MCF 10A (cell line): Measurements from ENCODE around the gene BCL11A. TPM values are rescaled to one million over a fixed set of nuclear protein-coding genes. Genes with fewer than 3 reads are reported as not detected.

Experiments
- BruUV-seq: library from RNA; stranded (reverse); fragments of 400-500 nt; replicated peaks from 2 replicates; lab custom pipeline; 2021; lab: Mats Ljungman, UMichigan
- CTCF ChIA-PET: fragments of 300-600 bp; sonication (Branson Sonifier 250); formaldehyde crosslinking; extraction: SDS; loops from one replicate; lab custom pipeline; 2021; ENCODE audit warnings: antibody characterized with exemption, inconsistent platforms; lab: Yijun Ruan, JAX
- POLR2A ChIA-PET: fragments of 300-600, 350-650 bp; sonication (Branson Sonifier 250); formaldehyde crosslinking; extraction: SDS; loops from one replicate; lab custom pipeline; 2020; ENCODE audit warnings: antibody characterized with exemption, inconsistent platforms; lab: Yijun Ruan, JAX
- DNase-seq: peaks from one replicate; pipeline ENCODE4 v3.0.0-alpha.2; 2018; ENCODE audit not compliant: unreplicated experiment
- H3K27ac Mint-ChIP-seq: one replicate; pipeline ENCODE4 v1.8.0; 2022; ENCODE audit warnings: mild to moderate bottlenecking, low read depth, mixed read lengths; ENCODE audit not compliant: unreplicated experiment
- H3K27me3 Mint-ChIP-seq: one replicate; pipeline ENCODE4 v1.8.0; 2022; ENCODE audit warnings: mixed read lengths; ENCODE audit not compliant: insufficient read depth, unreplicated experiment
- H3K36me3 Mint-ChIP-seq: one replicate; pipeline ENCODE4 v1.8.0; 2022; ENCODE audit warnings: mild to moderate bottlenecking, moderate library complexity, mixed read lengths; ENCODE audit not compliant: insufficient read depth, unreplicated experiment
- H3K4me1 Mint-ChIP-seq: one replicate; pipeline ENCODE4 v1.8.0; 2022; ENCODE audit warnings: mixed read lengths; ENCODE audit not compliant: insufficient read depth, unreplicated experiment
- H3K4me3 Mint-ChIP-seq: one replicate; pipeline ENCODE4 v1.8.0; 2022; ENCODE audit warnings: mild to moderate bottlenecking, moderate library complexity, mixed read lengths; ENCODE audit not compliant: unreplicated experiment
- H3K9me3 Mint-ChIP-seq: one replicate; pipeline ENCODE4 v1.8.0; 2022; ENCODE audit warnings: mixed read lengths; ENCODE audit not compliant: unreplicated experiment
- intact Hi-C: fragments of 100-400 bp; cut with micrococcal nuclease; formaldehyde crosslinking; loops from 2 replicates; pipeline ENCODE4 v1.14.1; 2022
- total RNA-seq: library from RNA; stranded (reverse); gene quantifications from 2 replicates; pipeline ENCODE4 v1.2.3, GENCODE V29; 2022
- TF ChIP-seq, protein P1 (sequence below): fragments of 200-600 bp; IDR thresholded peaks from one replicate; pipeline ENCODE4 v1.8.0; 2022; ENCODE audit warnings: antibody characterized with exemption, mild to moderate bottlenecking; ENCODE audit not compliant: unreplicated experiment

BCL11A gene
- total RNA-seq, 1 experiment from 2014 or later: 5.3 TPM

GRCh38 chr2:60473546-60473945, 79.9 kb downstream of the BCL11A start:
- DNase-seq: no peak
- no peaks in the 10 kb centered on the region for H3K27me3 Mint-ChIP-seq
- ChIA-PET CTCF (interaction anchor here (0.7 kb wide), 1 partner anchor 122 kb away, joined by 3 read pairs; no protein-coding TSS in a partner anchor), POLR2A (no interaction called here)
- no peak overlapping the region for H3K27ac Mint-ChIP-seq
- peaks cover 9% of the 10 kb centered on the region for H3K4me1 Mint-ChIP-seq
- peaks cover 6% of the 10 kb centered on the region for H3K36me3 Mint-ChIP-seq
- H3K4me3 Mint-ChIP-seq: no peak overlapping the region
- TF ChIP-seq, protein P1, sequence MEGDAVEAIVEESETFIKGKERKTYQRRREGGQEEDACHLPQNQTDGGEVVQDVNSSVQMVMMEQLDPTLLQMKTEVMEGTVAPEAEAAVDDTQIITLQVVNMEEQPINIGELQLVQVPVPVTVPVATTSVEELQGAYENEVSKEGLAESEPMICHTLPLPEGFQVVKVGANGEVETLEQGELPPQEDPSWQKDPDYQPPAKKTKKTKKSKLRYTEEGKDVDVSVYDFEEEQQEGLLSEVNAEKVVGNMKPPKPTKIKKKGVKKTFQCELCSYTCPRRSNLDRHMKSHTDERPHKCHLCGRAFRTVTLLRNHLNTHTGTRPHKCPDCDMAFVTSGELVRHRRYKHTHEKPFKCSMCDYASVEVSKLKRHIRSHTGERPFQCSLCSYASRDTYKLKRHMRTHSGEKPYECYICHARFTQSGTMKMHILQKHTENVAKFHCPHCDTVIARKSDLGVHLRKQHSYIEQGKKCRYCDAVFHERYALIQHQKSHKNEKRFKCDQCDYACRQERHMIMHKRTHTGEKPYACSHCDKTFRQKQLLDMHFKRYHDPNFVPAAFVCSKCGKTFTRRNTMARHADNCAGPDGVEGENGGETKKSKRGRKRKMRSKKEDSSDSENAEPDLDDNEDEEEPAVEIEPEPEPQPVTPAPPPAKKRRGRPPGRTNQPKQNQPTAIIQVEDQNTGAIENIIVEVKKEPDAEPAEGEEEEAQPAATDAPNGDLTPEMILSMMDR: no peak
- intact Hi-C loops: no loop called here
- no TSS peak for BruUV-seq
- peaks cover 5% of the 10 kb centered on the region for H3K9me3 Mint-ChIP-seq

GRCh38 chr2:60472663-60473289, 80.7 kb downstream of the BCL11A start:
- no TSS peak for BruUV-seq
- Mint-ChIP-seq H3K9me3 (peaks cover 5% of the 10 kb centered on the region), H3K4me1 (peaks cover 9% of the 10 kb centered on the region), H3K27ac (no peak overlapping the region), H3K4me3 (no peak overlapping the region), H3K27me3 (no peaks in the 10 kb centered on the region), H3K36me3 (peaks cover 6% of the 10 kb centered on the region)
- CTCF ChIA-PET: no interaction called here
- intact Hi-C loops: no loop called here
- no peak for DNase-seq
- TF ChIP-seq, protein P1: no peak
- POLR2A ChIA-PET: interaction anchor here (1.4 kb wide), 1 partner anchor 11 kb away, joined by 6 read pairs; no protein-coding TSS in a partner anchor

GRCh38 chr2:60472041-60472440, 81.4 kb downstream of the BCL11A start:
- no peak overlapping the region for H3K4me3 Mint-ChIP-seq
- H3K9me3 Mint-ChIP-seq: peaks cover 5% of the 10 kb centered on the region
- no TSS peak for BruUV-seq
- POLR2A ChIA-PET: interaction anchor here (1.4 kb wide), 1 partner anchor 12 kb away, joined by 6 read pairs; no protein-coding TSS in a partner anchor
- peaks cover 6% of the 10 kb centered on the region for H3K36me3 Mint-ChIP-seq
- no peaks in the 10 kb centered on the region for H3K27me3 Mint-ChIP-seq
- H3K4me1 Mint-ChIP-seq: peaks cover 9% of the 10 kb centered on the region
- TF ChIP-seq, protein P1: no peak
- intact Hi-C loops: no loop called here
- no peak overlapping the region for H3K27ac Mint-ChIP-seq
- CTCF ChIA-PET: interaction anchor here (1.2 kb wide), 1 partner anchor 10 kb away, joined by 3 read pairs; no protein-coding TSS in a partner anchor
- DNase-seq: no peak

DNA sequence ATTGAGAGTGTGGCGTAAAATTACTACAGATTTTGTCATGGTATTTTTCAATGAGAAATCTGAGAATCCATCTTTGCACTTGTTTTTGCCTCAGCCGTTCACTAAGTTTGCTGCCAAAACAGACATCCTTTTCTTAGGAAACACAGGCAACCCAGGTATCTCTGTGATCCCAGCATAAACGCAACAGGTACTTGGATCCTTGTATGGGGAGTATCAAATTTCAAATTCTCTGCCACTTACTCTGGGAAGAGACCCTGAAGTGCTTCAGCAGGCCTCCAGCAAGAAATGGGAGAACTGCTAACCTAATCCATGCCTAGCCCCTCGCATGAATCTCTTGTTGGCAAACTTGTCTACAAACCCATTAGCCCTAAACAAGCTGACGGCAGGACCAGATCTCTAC, 83.1 kb downstream of the BCL11A start:
- H3K36me3 Mint-ChIP-seq: peaks cover 14% of the 10 kb centered on the region
- DNase-seq: no peak
- TF ChIP-seq, protein P1: no peak
- no peak overlapping the region for H3K4me3 Mint-ChIP-seq
- no peaks in the 10 kb centered on the region for H3K27me3 Mint-ChIP-seq
- intact Hi-C loops: no loop called here
- peaks cover 5% of the 10 kb centered on the region for H3K9me3 Mint-ChIP-seq
- ChIA-PET CTCF (interaction anchor here (0.6 to 1.1 kb wide), 2 partner anchors 85 to 115 kb away, joined by 3 read pairs; no protein-coding TSS in a partner anchor), POLR2A (no interaction called here)
- no peak overlapping the region for H3K27ac Mint-ChIP-seq
- no TSS peak for BruUV-seq
- H3K4me1 Mint-ChIP-seq: peaks cover 9% of the 10 kb centered on the region
